Activated CD4-positive, alpha-beta memory T cell treated with anti-CD3 and anti-CD28 coated beads for 36 hours (primary cell): Measurements from ENCODE around the gene MORN1. TPM values are rescaled to one million over a fixed set of nuclear protein-coding genes. Genes with fewer than 3 reads are reported as not detected.

Source experiments
- CTCF ChIA-PET: fragments of 350-600 bp; sonication (Branson Sonifier 250); formaldehyde crosslinking; loops from one replicate; lab custom pipeline; 2021; ENCODE audit warnings: antibody characterized with exemption, inconsistent platforms; lab: Charles Lee
- POLR2A ChIA-PET: fragments of 350-600 bp; sonication (Branson Sonifier 250); formaldehyde crosslinking; loops from one replicate; lab custom pipeline; 2021; ENCODE audit warnings: antibody characterized with exemption; lab: Charles Lee
- DNase-seq: peaks from one replicate; pipeline ENCODE4 v3.0.0-alpha.2; 2020
- H3K27ac Mint-ChIP-seq: one replicate; pipeline ENCODE4 v1.8.0; 2021; ENCODE audit warnings: mixed read lengths
- H3K27me3 Mint-ChIP-seq: one replicate; pipeline ENCODE4 v1.8.0; 2021; ENCODE audit warnings: mixed read lengths
- H3K36me3 Mint-ChIP-seq: one replicate; pipeline ENCODE4 v1.8.0; 2021; ENCODE audit warnings: mixed read lengths
- H3K4me1 Mint-ChIP-seq: one replicate; pipeline ENCODE4 v1.8.0; 2021; ENCODE audit warnings: low read depth, mixed read lengths
- H3K4me3 Mint-ChIP-seq: one replicate; pipeline ENCODE4 v1.8.0; 2021; ENCODE audit warnings: mild to moderate bottlenecking, mixed read lengths
- H3K9me3 Mint-ChIP-seq: one replicate; pipeline ENCODE4 v1.8.0; 2021; ENCODE audit warnings: mixed read lengths
- intact Hi-C: fragments of 100-400 bp; cut with micrococcal nuclease; formaldehyde crosslinking; loops from one replicate; pipeline ENCODE4 v1.15.1; 2023
- total RNA-seq, 2 experiments: library from RNA; stranded (reverse); gene quantifications; one replicate each; pipeline ENCODE4 v1.2.3, GENCODE V29; 2021

MORN1 gene
- total RNA-seq, 2 experiments from 2014 or later = 5.4 to 6.3 TPM

- Mint-ChIP-seq H3K4me1 (peaks cover 28% of the 10 kb centered on the region), H3K27ac (no peak overlapping the region), H3K9me3 (peaks cover 5% of the 10 kb centered on the region), H3K27me3 (no peaks in the 10 kb centered on the region), H3K36me3 (no peaks in the 10 kb centered on the region), H3K4me3 (no peak overlapping the region)
- CTCF ChIA-PET = interaction anchor here (1.3 kb wide), 1 partner anchor 504 kb away, joined by 5 read pairs; no protein-coding TSS in a partner anchor
- POLR2A ChIA-PET = interaction anchor here (0.8 kb wide), 1 partner anchor 138 kb away, joined by 3 read pairs; the partner anchor contains the start of gene TNFRSF14
- no peak for DNase-seq
- intact Hi-C loops = loop anchor here (10.0 kb wide), 1 partner anchor 503 kb away; the partner anchor contains the start of genes CALML6 and TMEM52
Observed at GRCh38 chr1:2417833-2418225, 26.5 kb upstream of the MORN1 start.

GRCh38 chr1:2417083-2417832 lies 25.9 kb upstream of the MORN1 start:
- Mint-ChIP-seq H3K4me1 (peaks cover 28% of the 10 kb centered on the region), H3K4me3 (peak overlapping the region; percentile 71), H3K36me3 (no peaks in the 10 kb centered on the region), H3K27ac (peak overlapping the region; percentile 80), H3K9me3 (peaks cover under 1% of the 10 kb centered on the region), H3K27me3 (no peaks in the 10 kb centered on the region)
- DNase-seq = no peak
- POLR2A ChIA-PET = no interaction called here
- CTCF ChIA-PET = interaction anchor here (1.3 to 3.2 kb wide), 2 partner anchors 131 to 505 kb away, joined by 5 to 43 read pairs; no protein-coding TSS in a partner anchor
- intact Hi-C loops = loop anchor here (10.0 kb wide), 1 partner anchor 502 kb away; the partner anchor contains the start of genes CALML6 and TMEM52

- no peaks in the 10 kb centered on the region for H3K27me3 Mint-ChIP-seq
- POLR2A ChIA-PET = interaction anchor here (0.9 to 2.8 kb wide), 6 partner anchors 110 to 169 kb away, joined by 3 to 15 read pairs (median 4); partner anchors contain the start of genes PANK4 and TNFRSF14
- CTCF ChIA-PET = interaction anchor here (0.9 to 3.2 kb wide), 9 partner anchors 14 to 221 kb away, joined by 3 to 43 read pairs (median 5); partner anchors contain the start of genes FAAP20, PANK4 and TNFRSF14
- peak; percentile 55 for DNase-seq
- H3K9me3 Mint-ChIP-seq = no peaks in the 10 kb centered on the region
- intact Hi-C loops = loop anchor here (10.0 kb wide), 1 partner anchor 502 kb away; the partner anchor contains the start of genes CALML6 and TMEM52
- H3K36me3 Mint-ChIP-seq = no peaks in the 10 kb centered on the region
- H3K4me1 Mint-ChIP-seq = peaks cover 31% of the 10 kb centered on the region
- peak overlapping the region; percentile 80 for H3K27ac Mint-ChIP-seq
- peak overlapping the region; percentile 71 for H3K4me3 Mint-ChIP-seq
Observed at GRCh38 chr1:2416403-2416802, 25.0 kb upstream of the MORN1 start.

GRCh38 chr1:2415801-2416208 lies 24.5 kb upstream of the MORN1 start:
- Mint-ChIP-seq H3K36me3 (no peaks in the 10 kb centered on the region), H3K9me3 (no peaks in the 10 kb centered on the region), H3K27me3 (no peaks in the 10 kb centered on the region), H3K4me3 (peak overlapping the region; percentile 71), H3K27ac (peak overlapping the region; percentile 86), H3K4me1 (peaks cover 33% of the 10 kb centered on the region)
- intact Hi-C loops = loop anchor here (2.0 to 10.0 kb wide), 2 partner anchors 371 to 501 kb away; partner anchors contain the start of genes CALML6 and TMEM52
- DNase-seq = peak; percentile 76
- ChIA-PET POLR2A (interaction anchor here (0.9 to 2.8 kb wide), 6 partner anchors 111 to 170 kb away, joined by 3 to 15 read pairs (median 4); partner anchors contain the start of genes PANK4 and TNFRSF14), CTCF (interaction anchor here (0.9 to 3.2 kb wide), 12 partner anchors 14 to 506 kb away, joined by 3 to 43 read pairs (median 6); partner anchors contain the start of genes FAAP20, MORN1, PANK4 and RER1)

- H3K36me3 Mint-ChIP-seq = no peaks in the 10 kb centered on the region
- CTCF ChIA-PET = interaction anchor here (0.9 to 3.2 kb wide), 11 partner anchors 15 to 506 kb away, joined by 3 to 43 read pairs (median 7); partner anchors contain the start of genes FAAP20, MORN1, PANK4 and RER1
- peak overlapping the region; percentile 86 for H3K27ac Mint-ChIP-seq
- peaks cover 34% of the 10 kb centered on the region for H3K4me1 Mint-ChIP-seq
- no peaks in the 10 kb centered on the region for H3K9me3 Mint-ChIP-seq
- H3K27me3 Mint-ChIP-seq = no peaks in the 10 kb centered on the region
- DNase-seq = peak; percentile 20
- intact Hi-C loops = loop anchor here (2.0 to 10.0 kb wide), 2 partner anchors 371 to 501 kb away; partner anchors contain the start of genes CALML6 and TMEM52
- peak overlapping the region; percentile 71 for H3K4me3 Mint-ChIP-seq
- POLR2A ChIA-PET = interaction anchor here (1.3 to 2.8 kb wide), 5 partner anchors 111 to 170 kb away, joined by 4 to 15 read pairs (median 5); partner anchors contain the start of genes PANK4 and TNFRSF14
Observed at GRCh38 chr1:2415337-2415736, 24.0 kb upstream of the MORN1 start.

GRCh38 chr1:2414297-2414958 lies 23.1 kb upstream of the MORN1 start:
- Mint-ChIP-seq H3K4me1 (peaks cover 34% of the 10 kb centered on the region), H3K27ac (peak overlapping the region; percentile 82), H3K36me3 (no peaks in the 10 kb centered on the region), H3K9me3 (no peaks in the 10 kb centered on the region), H3K4me3 (peak overlapping the region; percentile 67), H3K27me3 (no peaks in the 10 kb centered on the region)
- POLR2A ChIA-PET = interaction anchor here (1.0 to 2.8 kb wide), 3 partner anchors 112 to 134 kb away, joined by 3 to 15 read pairs (median 3); partner anchors contain the start of gene PANK4
- CTCF ChIA-PET = interaction anchor here (0.6 to 3.2 kb wide), 12 partner anchors 9 to 374 kb away, joined by 3 to 43 read pairs (median 6); partner anchors contain the start of genes MORN1, PANK4, PRXL2B and RER1
- DNase-seq = peak; percentile 88
- intact Hi-C loops = loop anchor here (1.0 to 10.0 kb wide), 4 partner anchors 134 to 500 kb away; partner anchors contain the start of genes CALML6 and TMEM52

GRCh38 chr1:2413495-2414296 lies 22.3 kb upstream of the MORN1 start:
- Mint-ChIP-seq H3K4me1 (peaks cover 34% of the 10 kb centered on the region), H3K36me3 (peaks cover 4% of the 10 kb centered on the region), H3K27me3 (no peaks in the 10 kb centered on the region), H3K4me3 (peak overlapping the region; percentile 67), H3K9me3 (no peaks in the 10 kb centered on the region), H3K27ac (peak overlapping the region; percentile 82)
- intact Hi-C loops = loop anchor here (1.0 to 10.0 kb wide), 5 partner anchors 135 to 499 kb away; partner anchors contain the start of genes CALML6 and TMEM52
- DNase-seq = peak; percentile 33
- CTCF ChIA-PET = interaction anchor here (0.5 to 3.2 kb wide), 18 partner anchors 21 to 708 kb away, joined by 3 to 43 read pairs (median 4); partner anchors contain the start of genes FAAP20, MORN1, PANK4 and RER1
- POLR2A ChIA-PET = interaction anchor here (1.0 to 2.8 kb wide), 8 partner anchors 22 to 172 kb away, joined by 3 to 15 read pairs (median 4); partner anchors contain the start of genes MORN1, PANK4, PRXL2B and RER1

- ChIA-PET POLR2A (interaction anchor here (0.7 to 1.9 kb wide), 6 partner anchors 21 to 174 kb away, joined by 3 to 7 read pairs (median 4); partner anchors contain the start of genes MORN1, PANK4, PRXL2B and RER1), CTCF (interaction anchor here (0.5 to 2.4 kb wide), 13 partner anchors 15 to 374 kb away, joined by 3 to 15 read pairs (median 4); partner anchors contain the start of genes FAAP20, MORN1, PANK4 and RER1)
- intact Hi-C loops = loop anchor here (1.0 to 10.0 kb wide), 5 partner anchors 22 to 498 kb away; partner anchors contain the start of genes CALML6, MORN1, PANK4 and RER1
Observed at GRCh38 chr1:2412773-2413494, 21.6 kb upstream of the MORN1 start.

GRCh38 chr1:2412395-2412772 lies 21.0 kb upstream of the MORN1 start, which contains the start of gene PEX10:
PEX10 (minus strand) TSS chr1:2412564; CDS start chr1:2412502, 62 bp downstream.
- Mint-ChIP-seq H3K27ac (peak within 1 kb of the TSS; percentile 82), H3K27me3 (no peaks in the 10 kb centered on the region), H3K4me1 (peaks cover 34% of the 10 kb centered on the region), H3K36me3 (peaks cover 7% of the 10 kb centered on the region), H3K9me3 (no peaks in the 10 kb centered on the region), H3K4me3 (peak within 1 kb of the TSS; percentile 88)
- CTCF ChIA-PET = interaction anchor here (0.8 to 2.4 kb wide), 8 partner anchors 14 to 374 kb away, joined by 3 to 15 read pairs (median 6); partner anchors contain the start of genes FAAP20, MORN1, PANK4 and RER1
- POLR2A ChIA-PET = interaction anchor here (0.7 to 1.9 kb wide), 5 partner anchors 21 to 175 kb away, joined by 3 to 7 read pairs (median 5); partner anchors contain the start of genes MORN1, PANK4, PRXL2B and RER1
- intact Hi-C loops = loop anchor here (1.0 to 10.0 kb wide), 5 partner anchors 21 to 498 kb away; partner anchors contain the start of genes CALML6, MORN1, PANK4 and RER1
- peak; percentile 99 for DNase-seq

More at GRCh38 chr1:2412773-2413494, 21.6 kb upstream of the MORN1 start:
- H3K27me3 Mint-ChIP-seq = no peaks in the 10 kb centered on the region
- H3K4me3 Mint-ChIP-seq = peak overlapping the region; percentile 67
- H3K4me1 Mint-ChIP-seq = peaks cover 34% of the 10 kb centered on the region
- peak overlapping the region; percentile 82 for H3K27ac Mint-ChIP-seq
- peak; percentile 37 for DNase-seq
- H3K9me3 Mint-ChIP-seq = no peaks in the 10 kb centered on the region
- peaks cover 4% of the 10 kb centered on the region for H3K36me3 Mint-ChIP-seq
